OCI-M1 (cell line): ENCODE data around the gene UROD.
A peak's percentile ranks its signal among the peaks of the same experiment; 100 is the strongest.
"Not testable (repeated sequence)": the region's sequence is repeated elsewhere in the genome, so short reads cannot be mapped to it uniquely, and the experiment has no call there.

Experiments used
- DNase-seq: peaks from one replicate; lab custom pipeline; 2025; lab: John Stamatoyannopoulos, UW

The UROD gene

GRCh38 chr1:45011837-45012638 lies at the start of gene UROD:
TSS of gene UROD (plus strand) at chr1:45012254. CDS start at chr1:45012266, 12 bp downstream.
- DNase-seq = peak; percentile 99

- no peak for DNase-seq
These were observed 49.3 kb upstream of the UROD start for GRCh38 chr1:44962729-44963128.

DNA sequence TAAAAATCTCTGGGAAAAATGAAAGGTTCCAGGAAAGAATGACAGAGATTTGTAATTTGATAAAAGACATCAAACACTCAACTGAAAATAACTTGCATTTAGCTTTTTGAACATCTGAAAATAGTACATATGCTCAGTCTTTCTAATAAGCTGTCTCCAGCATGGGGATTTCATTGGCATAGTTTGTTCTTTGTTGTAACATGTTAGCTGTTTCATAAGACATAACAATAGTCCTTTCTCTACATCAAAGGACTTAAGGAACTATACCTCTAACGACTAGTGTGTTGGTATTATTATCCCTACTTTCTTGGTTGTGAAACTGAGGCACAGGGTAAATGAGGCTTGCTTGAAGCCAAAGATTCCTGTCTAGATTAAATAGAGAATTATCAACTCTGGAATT lies 47.7 kb upstream of the UROD start:
- DNase-seq = no peak

DNA sequence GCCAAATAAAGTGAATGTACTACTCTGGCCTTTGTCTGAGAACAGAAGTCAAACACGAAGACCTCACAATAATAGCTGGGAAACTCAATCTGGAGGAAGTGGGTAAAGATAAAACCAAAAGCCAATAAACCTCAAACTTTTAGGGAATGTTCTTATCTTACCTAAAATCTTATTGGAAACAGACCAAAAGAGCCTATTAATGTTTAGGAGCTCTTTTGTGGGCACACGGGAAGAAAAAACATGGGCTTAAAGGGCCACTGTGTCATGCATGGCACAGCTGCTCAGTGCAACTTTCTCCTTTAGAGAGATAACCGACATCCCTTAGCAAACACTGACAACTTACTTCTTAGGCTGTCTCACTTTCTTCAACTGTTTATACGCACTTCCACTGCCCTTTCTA lies 41.7 kb upstream of the UROD start:
- no peak for DNase-seq

DNA sequence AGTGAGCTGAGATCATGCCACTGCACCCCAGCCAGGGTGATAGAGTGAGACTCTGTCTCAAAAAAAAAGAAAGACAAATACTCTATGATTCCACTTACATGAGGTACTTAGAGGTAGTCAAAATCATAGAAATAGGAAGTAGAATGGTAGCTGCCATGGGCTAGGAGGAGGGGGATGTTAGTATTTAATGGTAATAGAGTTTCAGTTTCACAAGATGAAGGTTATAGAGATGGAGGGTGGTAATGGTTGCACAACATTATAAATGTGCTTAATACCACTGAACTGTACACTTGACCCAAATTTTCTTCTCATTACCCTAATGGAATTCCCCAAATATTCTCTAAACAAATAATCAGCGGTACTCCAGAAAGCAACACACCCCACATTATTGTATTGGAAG lies 38.4 kb upstream of the UROD start:
- peak; percentile 5 for DNase-seq

GRCh38 chr1:44976252-44976651 lies 35.8 kb upstream of the UROD start:
- no peak for DNase-seq

GRCh38 chr1:44977372-44977771 lies 34.7 kb upstream of the UROD start:
- DNase-seq = not testable (repeated sequence)

DNA sequence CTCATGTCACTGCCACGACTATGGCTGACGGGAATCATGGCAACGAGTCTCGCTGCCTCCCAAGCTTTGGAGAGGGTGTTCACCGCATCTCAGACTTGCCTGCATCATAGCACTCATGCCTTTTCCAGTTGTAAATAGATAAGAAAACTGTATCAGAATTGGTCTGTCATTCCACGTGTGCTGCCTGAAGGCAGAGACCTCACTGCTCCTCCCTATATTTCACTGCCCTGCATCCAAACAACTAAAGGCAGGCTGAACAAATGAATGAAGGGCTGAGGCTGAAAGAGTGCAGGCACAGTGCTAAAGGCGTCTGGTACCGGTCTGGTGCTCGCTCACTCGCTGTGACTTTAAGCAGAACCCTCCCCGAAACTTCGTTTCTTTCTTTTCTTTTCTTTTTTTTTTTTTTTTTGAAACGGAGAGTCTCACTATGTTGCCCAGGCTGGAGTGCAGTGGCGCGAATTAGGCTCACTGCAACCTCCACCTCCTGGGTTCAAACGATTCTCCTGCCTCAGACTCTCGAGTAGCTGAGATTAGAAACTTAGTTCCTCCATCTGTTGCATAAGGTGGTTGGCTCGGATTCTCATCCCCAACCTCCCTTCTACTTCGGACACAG lies 26.2 kb upstream of the UROD start:
- DNase-seq = peak; percentile 39

- no peak for DNase-seq
These were observed 23.4 kb upstream of the UROD start for GRCh38 chr1:44988531-44989156.

DNA sequence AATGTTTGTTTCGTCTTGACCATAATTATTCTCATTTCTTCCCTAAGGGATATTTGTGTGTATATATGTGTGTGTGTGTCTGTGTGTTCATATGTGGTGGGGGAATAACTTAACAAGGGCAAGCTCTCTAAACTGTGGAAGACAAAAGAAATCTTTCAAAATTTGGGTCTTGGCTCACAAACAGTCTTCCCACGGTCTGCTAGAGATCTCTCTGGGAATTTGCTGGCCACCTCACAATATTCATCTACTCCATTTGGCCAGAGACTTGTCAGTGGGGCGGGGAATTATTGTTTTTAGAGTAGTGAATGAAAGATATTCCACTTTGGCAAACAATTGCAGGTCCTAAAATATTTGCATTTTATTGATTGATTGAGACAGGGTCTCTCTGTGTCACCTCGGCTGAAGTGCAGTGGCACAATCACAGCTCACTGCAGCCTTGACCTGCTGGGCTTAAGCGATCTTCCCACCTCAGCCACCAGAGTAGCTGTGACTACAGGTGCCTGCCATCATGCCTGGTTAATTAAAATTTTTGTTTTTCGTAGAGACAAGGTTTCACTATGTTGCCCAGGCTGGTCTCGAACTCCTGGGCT lies 17.6 kb upstream of the UROD start:
- DNase-seq = no peak

- no peak for DNase-seq
These were observed 16.4 kb upstream of the UROD start for GRCh38 chr1:44995467-44996238.

DNA sequence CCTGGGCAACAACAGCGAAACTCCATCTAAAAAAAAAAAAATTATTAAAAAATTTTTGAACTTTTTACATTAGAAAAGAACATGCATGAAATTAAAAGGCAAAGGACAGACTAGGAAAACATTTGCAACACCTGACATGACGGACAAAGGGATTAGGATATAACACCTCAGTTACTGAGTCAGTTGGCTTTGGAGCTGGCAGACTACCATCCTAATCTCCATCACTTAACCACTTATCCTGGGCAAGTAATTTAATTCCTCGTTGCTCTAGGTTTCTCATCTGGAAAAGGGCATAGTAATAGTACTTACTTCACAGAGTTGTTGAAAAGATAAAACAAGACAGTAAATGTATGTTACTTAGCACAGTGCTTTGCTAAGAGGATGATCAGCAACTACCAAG lies 12.8 kb upstream of the UROD start:
- DNase-seq = no peak

GRCh38 chr1:45001011-45001481 lies 11.0 kb upstream of the UROD start:
- DNase-seq = no peak

- DNase-seq = not testable (repeated sequence)
These were observed 10.5 kb upstream of the UROD start for GRCh38 chr1:45001576-45001975.

- no peak for DNase-seq
These were observed 9.1 kb upstream of the UROD start for GRCh38 chr1:45002650-45003645.

DNA sequence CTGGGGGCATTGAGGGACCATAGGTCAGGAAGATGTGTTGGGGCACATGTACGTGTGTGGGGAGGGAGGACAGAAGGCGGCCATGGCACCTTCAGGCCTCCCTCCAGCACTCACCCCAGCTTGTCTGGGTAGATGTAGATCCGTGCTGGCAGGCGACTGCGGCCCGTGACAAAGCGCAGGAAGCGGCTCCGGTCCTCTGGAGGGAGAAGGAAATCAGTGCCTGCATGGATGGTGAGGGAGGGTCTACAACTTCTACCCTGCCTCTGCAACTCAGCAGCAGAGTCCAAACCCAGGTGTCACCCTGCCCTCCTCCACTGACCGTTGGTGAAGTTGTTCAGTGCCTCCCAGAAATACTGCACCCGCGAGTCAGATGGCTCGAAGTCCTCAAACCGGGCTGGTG lies 8.3 kb upstream of the UROD start:
- no peak for DNase-seq

DNA sequence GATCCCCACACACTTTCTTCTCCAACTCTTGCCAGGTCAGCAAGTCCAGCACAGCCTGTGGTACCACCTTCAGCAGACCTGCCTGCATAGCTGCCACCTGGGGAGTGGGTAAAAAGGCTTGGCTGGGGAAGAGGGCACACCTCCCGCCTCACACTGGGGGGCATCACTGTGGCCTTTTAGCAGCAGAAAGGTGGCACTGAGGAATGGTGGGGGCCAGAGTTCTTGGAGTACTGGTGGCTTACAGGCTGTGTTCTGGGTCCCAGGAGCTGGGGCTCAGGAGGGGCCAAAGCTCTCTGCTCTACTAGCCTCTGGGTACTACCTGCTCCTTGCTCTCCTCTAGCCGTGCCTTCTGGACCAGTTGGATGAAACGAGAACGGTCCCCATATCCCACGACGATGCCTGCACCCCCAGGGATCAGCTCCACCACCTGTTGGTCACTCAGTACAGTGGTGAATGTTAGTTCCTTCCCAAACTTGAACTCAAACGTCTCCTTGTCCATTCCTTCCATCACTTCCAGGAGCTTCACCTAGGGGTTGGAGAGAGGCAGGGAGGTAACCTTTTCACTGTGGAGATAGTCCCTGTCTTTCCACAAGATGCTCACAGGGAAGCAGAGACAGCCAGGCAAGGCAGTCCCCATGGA lies 7.7 kb upstream of the UROD start:
- no peak for DNase-seq

- DNase-seq = no peak
These were observed 6.3 kb upstream of the UROD start for GRCh38 chr1:45005761-45006160.

DNA sequence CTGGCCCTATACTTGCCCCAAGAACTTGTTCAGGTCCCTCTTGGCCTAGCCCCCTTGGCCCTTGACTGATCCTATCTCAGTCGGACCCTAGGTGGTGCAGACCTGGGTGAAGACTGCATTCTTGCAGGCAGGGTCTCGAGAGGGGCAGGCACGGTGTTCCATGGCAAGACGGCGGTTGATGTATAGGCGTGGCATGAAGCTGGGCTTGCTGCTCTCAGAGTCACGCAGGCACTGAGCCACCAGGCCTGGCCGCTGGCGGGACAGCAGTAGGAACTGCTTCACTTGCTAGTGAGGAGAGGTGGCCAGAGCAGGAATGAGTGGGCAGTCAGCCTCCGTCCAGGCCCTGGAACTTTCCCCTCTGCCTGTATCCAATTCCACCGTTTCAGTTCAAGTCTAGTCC lies 4.7 kb upstream of the UROD start:
- no peak for DNase-seq

DNA sequence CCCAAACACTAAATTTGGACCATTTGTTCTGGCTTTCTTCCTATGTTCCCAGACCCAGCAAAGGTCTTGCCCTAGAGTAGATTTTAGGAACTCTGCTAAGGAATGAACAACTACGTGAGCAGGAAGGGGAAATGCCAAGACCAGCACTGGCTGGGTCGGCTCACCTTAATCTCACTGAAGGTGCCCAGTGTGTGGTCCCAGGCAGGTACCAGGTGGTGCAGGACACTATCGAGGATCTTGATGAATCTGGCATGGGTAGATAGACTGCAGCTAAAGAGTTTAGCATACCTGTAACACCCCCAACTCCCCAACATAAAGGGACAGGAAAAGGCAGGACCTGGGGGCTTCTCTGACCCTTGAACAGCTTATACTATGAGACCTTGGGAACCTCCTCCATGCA lies 4.0 kb upstream of the UROD start:
- no peak for DNase-seq
